Measurements from ENCODE around the gene ZFYVE21.

ZFYVE21 gene

DNA sequence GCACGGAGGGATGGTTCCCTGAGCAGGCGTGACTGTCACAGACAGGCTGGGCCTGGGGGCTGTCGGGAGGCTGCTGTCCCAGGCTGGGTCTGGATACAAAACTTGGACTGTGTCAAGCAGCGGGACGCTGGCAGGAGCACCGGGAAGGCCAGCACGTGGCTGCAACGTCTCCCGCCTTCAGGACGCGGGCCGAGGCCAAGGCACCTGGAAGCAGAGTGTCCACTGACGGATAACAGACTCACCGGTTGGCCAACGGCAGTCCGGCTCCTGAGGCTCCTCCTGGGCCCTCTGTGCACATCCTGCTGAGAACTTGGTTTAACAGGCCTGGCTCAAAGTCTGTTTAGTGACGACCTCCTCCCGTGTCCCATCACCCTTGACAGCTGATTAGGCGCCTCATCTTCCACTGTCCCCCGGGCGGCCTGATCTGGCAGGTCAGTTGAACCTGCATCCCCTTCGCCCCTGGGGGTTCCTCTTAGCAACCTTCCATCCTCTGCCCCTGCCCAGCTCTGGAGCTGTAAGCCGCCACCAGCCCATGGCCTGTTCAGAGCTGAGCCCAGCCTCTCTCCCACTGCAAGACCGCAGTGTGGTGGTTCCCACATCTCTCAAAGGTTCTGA is 2.9 kb upstream of the ZFYVE21 start:
- Histone ChIP-seq H4K8ac (ENCODE audit: low read depth, low read length) (no peak overlapping the region), H3K79me1 (ENCODE audit: low read length) (peaks cover 5% of the 10 kb centered on the region), H3K18ac (ENCODE audit: low read length) (no peak overlapping the region), H3K23ac (ENCODE audit: low read length) (no peak overlapping the region), H2BK120ac (ENCODE audit: insufficient read depth, low read length, poor library complexity) (no peak overlapping the region), H3K79me2 (ENCODE audit: control insufficient read depth, insufficient read depth, low read length, poor library complexity) (peaks cover 10% of the 10 kb centered on the region), H3K4ac (ENCODE audit: low read depth, low read length) (no peak overlapping the region), H2AFZ (ENCODE audit: insufficient read depth, low read length, poor library complexity) (no peak overlapping the region), H4K91ac (ENCODE audit: low read depth, low read length) (no peak overlapping the region), H2AK5ac (ENCODE audit: low read length) (no peak overlapping the region), H3K27ac (ENCODE audit: low read depth, low read length) (no peak overlapping the region), H3K36me3 (ENCODE audit: control insufficient read depth in 1 of 2, insufficient read depth in 2 of 2, low read length in 2 of 2) (peaks cover 24 to 31% of the 10 kb centered on the region in 2 experiments), H3K9me3 (ENCODE audit: insufficient read depth, low read depth, low read length) (no peaks in the 10 kb centered on the region), H3K4me1 (ENCODE audit: control insufficient read depth in 1 of 2, insufficient read depth in 2 of 2, low read length in 2 of 2) (peaks cover 7 to 16% of the 10 kb centered on the region in 2 experiments), H2BK12ac (ENCODE audit: low read length) (no peak overlapping the region), H2BK5ac (ENCODE audit: low read depth, low read length, poor library complexity) (no peak overlapping the region), H3K14ac (ENCODE audit: low read length) (no peak overlapping the region), H4K12ac (ENCODE audit: low read depth, low read length) (no peak overlapping the region), H3K27me3 (ENCODE audit: insufficient read depth, low read length) (no peaks in the 10 kb centered on the region), H3K4me2 (ENCODE audit: low read length) (no peak overlapping the region), H3K4me3 (ENCODE audit: low read depth, low read length) (no peak overlapping the region), H3K9ac (ENCODE audit: low read length) (no peak overlapping the region)
- no CpG with 5 or more reads among the region's 24 CpGs for WGBS (ENCODE audit: extremely low coverage, insufficient coverage, insufficient read length)
- no peak for DNase-seq

- Histone ChIP-seq H3K9ac (ENCODE audit: low read length) (no peak overlapping the region), H3K36me3 (ENCODE audit: control insufficient read depth in 1 of 2, insufficient read depth in 2 of 2, low read length in 2 of 2) (peaks cover 18 to 24% of the 10 kb centered on the region in 2 experiments), H3K9me3 (ENCODE audit: insufficient read depth, low read depth, low read length) (no peaks in the 10 kb centered on the region), H3K4me1 (ENCODE audit: control insufficient read depth in 1 of 2, insufficient read depth in 2 of 2, low read length in 2 of 2) (peaks cover 7 to 18% of the 10 kb centered on the region in 2 experiments), H3K4me2 (ENCODE audit: low read length) (no peak overlapping the region), H3K4ac (ENCODE audit: low read depth, low read length) (no peak overlapping the region), H4K91ac (ENCODE audit: low read depth, low read length) (no peak overlapping the region), H3K23ac (ENCODE audit: low read length) (no peak overlapping the region), H2BK12ac (ENCODE audit: low read length) (no peak overlapping the region), H3K79me1 (ENCODE audit: low read length) (peaks cover 5% of the 10 kb centered on the region), H3K27me3 (ENCODE audit: insufficient read depth, low read length) (no peaks in the 10 kb centered on the region), H4K12ac (ENCODE audit: low read depth, low read length) (no peak overlapping the region), H2AFZ (ENCODE audit: insufficient read depth, low read length, poor library complexity) (no peak overlapping the region), H3K27ac (ENCODE audit: low read depth, low read length) (no peak overlapping the region), H2AK5ac (ENCODE audit: low read length) (no peak overlapping the region), H3K14ac (ENCODE audit: low read length) (no peak overlapping the region), H3K79me2 (ENCODE audit: control insufficient read depth, insufficient read depth, low read length, poor library complexity) (peaks cover 10% of the 10 kb centered on the region), H2BK120ac (ENCODE audit: insufficient read depth, low read length, poor library complexity) (no peak overlapping the region), H4K8ac (ENCODE audit: low read depth, low read length) (no peak overlapping the region), H3K18ac (ENCODE audit: low read length) (no peak overlapping the region), H2BK5ac (ENCODE audit: low read depth, low read length, poor library complexity) (no peak overlapping the region), H3K4me3 (ENCODE audit: low read depth, low read length) (no peak overlapping the region)
- no CpG with 5 or more reads among the region's 18 CpGs for WGBS (ENCODE audit: extremely low coverage, insufficient coverage, insufficient read length)
- DNase-seq = no peak
Observed at GRCh38 chr14:103713304-103714062, 2.1 kb upstream of the ZFYVE21 start.

GRCh38 chr14:103714063-103714724 is 1.4 kb upstream of the ZFYVE21 start:
- Histone ChIP-seq H3K23ac (ENCODE audit: low read length) (no peak overlapping the region), H2BK120ac (ENCODE audit: insufficient read depth, low read length, poor library complexity) (no peak overlapping the region), H3K14ac (ENCODE audit: low read length) (no peak overlapping the region), H3K9ac (ENCODE audit: low read length) (no peak overlapping the region), H3K9me3 (ENCODE audit: insufficient read depth, low read depth, low read length) (no peaks in the 10 kb centered on the region), H3K27me3 (ENCODE audit: insufficient read depth, low read length) (no peaks in the 10 kb centered on the region), H2AFZ (ENCODE audit: insufficient read depth, low read length, poor library complexity) (no peak overlapping the region), H3K4me2 (ENCODE audit: low read length) (peak overlapping the region; percentile 11), H3K4me3 (ENCODE audit: low read depth, low read length) (no peak overlapping the region), H3K18ac (ENCODE audit: low read length) (no peak overlapping the region), H3K79me2 (ENCODE audit: control insufficient read depth, insufficient read depth, low read length, poor library complexity) (peaks cover 14% of the 10 kb centered on the region), H4K8ac (ENCODE audit: low read depth, low read length) (no peak overlapping the region), H3K4ac (ENCODE audit: low read depth, low read length) (peak overlapping the region; percentile 10), H4K12ac (ENCODE audit: low read depth, low read length) (no peak overlapping the region), H4K91ac (ENCODE audit: low read depth, low read length) (no peak overlapping the region), H2AK5ac (ENCODE audit: low read length) (no peak overlapping the region), H2BK12ac (ENCODE audit: low read length) (no peak overlapping the region), H2BK5ac (ENCODE audit: low read depth, low read length, poor library complexity) (no peak overlapping the region), H3K27ac (ENCODE audit: low read depth, low read length) (no peak overlapping the region), H3K4me1 (ENCODE audit: control insufficient read depth in 1 of 2, insufficient read depth in 2 of 2, low read length in 2 of 2) (peaks cover 7 to 18% of the 10 kb centered on the region in 2 experiments), H3K36me3 (ENCODE audit: control insufficient read depth in 1 of 2, insufficient read depth in 2 of 2, low read length in 2 of 2) (peaks cover 15 to 17% of the 10 kb centered on the region in 2 experiments), H3K79me1 (ENCODE audit: low read length) (peaks cover 5% of the 10 kb centered on the region)
- DNase-seq = no peak
- no CpG with 5 or more reads among the region's 16 CpGs for WGBS (ENCODE audit: extremely low coverage, insufficient coverage, insufficient read length)

GRCh38 chr14:103716091-103716801 is 636 bp downstream of the ZFYVE21 start:
- Histone ChIP-seq H3K4me2 (ENCODE audit: low read length) (peak overlapping the region; percentile 92), H2AFZ (ENCODE audit: insufficient read depth, low read length, poor library complexity) (no peak overlapping the region), H3K9ac (ENCODE audit: low read length) (peak overlapping the region; percentile 80), H3K9me3 (ENCODE audit: insufficient read depth, low read depth, low read length) (no peaks in the 10 kb centered on the region), H4K8ac (ENCODE audit: low read depth, low read length) (peak overlapping the region; percentile 42), H2BK5ac (ENCODE audit: low read depth, low read length, poor library complexity) (no peak overlapping the region), H2BK120ac (ENCODE audit: insufficient read depth, low read length, poor library complexity) (no peak overlapping the region), H2AK5ac (ENCODE audit: low read length) (no peak overlapping the region), H3K27me3 (ENCODE audit: insufficient read depth, low read length) (no peaks in the 10 kb centered on the region), H3K36me3 (ENCODE audit: control insufficient read depth in 1 of 2, insufficient read depth in 2 of 2, low read length in 2 of 2) (peaks cover 5 to 7% of the 10 kb centered on the region in 2 experiments), H3K23ac (ENCODE audit: low read length) (no peak overlapping the region), H3K4me1 (ENCODE audit: control insufficient read depth in 1 of 2, insufficient read depth in 2 of 2, low read length in 2 of 2) (peaks cover 7 to 18% of the 10 kb centered on the region in 2 experiments), H3K27ac (ENCODE audit: low read depth, low read length) (no peak overlapping the region), H3K79me1 (ENCODE audit: low read length) (peaks cover 5% of the 10 kb centered on the region), H4K12ac (ENCODE audit: low read depth, low read length) (peak overlapping the region; percentile 39), H3K79me2 (ENCODE audit: control insufficient read depth, insufficient read depth, low read length, poor library complexity) (peaks cover 14% of the 10 kb centered on the region), H3K18ac (ENCODE audit: low read length) (peak overlapping the region; percentile 78), H3K4ac (ENCODE audit: low read depth, low read length) (peak overlapping the region; percentile 73), H3K14ac (ENCODE audit: low read length) (peak overlapping the region; percentile 59), H4K91ac (ENCODE audit: low read depth, low read length) (peak overlapping the region; percentile 75), H2BK12ac (ENCODE audit: low read length) (no peak overlapping the region), H3K4me3 (ENCODE audit: low read depth, low read length) (peak overlapping the region; percentile 97)
- DNase-seq = peak in 1 of 2 donors; percentile 28
- no CpG with 5 or more reads among the region's 72 CpGs for WGBS (ENCODE audit: extremely low coverage, insufficient coverage, insufficient read length)
